Natural killer cell (primary cell): ENCODE measurements around the gene INSIG1. TPM values are rescaled to one million over a fixed set of nuclear protein-coding genes. Genes with fewer than 3 reads are reported as not detected.
A peak's percentile ranks its signal among the peaks of the same experiment; 100 is the strongest.

Source experiments
- ATAC-seq, 3 donors: fragments of 150-1000 bp in 2 of 3; fragments of 200-7000 bp in 1 of 3; cut with Tn5 transposase; 1 replicate in 1 of 3; 2 replicates in 2 of 3; pipeline ENCODE4 v1.10.0; 2021; ENCODE audit warnings: mild to moderate bottlenecking in 2 of 3, moderate library complexity in 2 of 3
- DNase-seq, 2 donors: peaks; one replicate each; pipeline versions ENCODE4 v3.0.0 to v3.0.0-alpha.2; 2013 to 2021; ENCODE audit warnings: mixed read lengths in 1 of 2
- H3K27ac ChIP-seq: one replicate; pipeline ENCODE4 v1.5.1; 2013; ENCODE audit warnings: mild to moderate bottlenecking, low read length
- H3K27me3 ChIP-seq: one replicate; pipeline ENCODE4 v1.6.1; 2013; ENCODE audit warnings: low read length; ENCODE audit not compliant: control insufficient read depth, insufficient read depth
- H3K36me3 ChIP-seq: one replicate; pipeline ENCODE4 v1.6.1; 2013; ENCODE audit warnings: low read length; ENCODE audit not compliant: control insufficient read depth, insufficient read depth
- H3K4me1 ChIP-seq: one replicate; pipeline ENCODE4 v1.6.1; 2013; ENCODE audit warnings: low read length; ENCODE audit not compliant: control insufficient read depth, insufficient read depth
- H3K4me3 ChIP-seq: one replicate; pipeline ENCODE4 v1.5.1; 2013; ENCODE audit warnings: low read length
- H3K9me3 ChIP-seq: one replicate; pipeline ENCODE4 v1.6.1; 2013; ENCODE audit warnings: low read length; ENCODE audit not compliant: control insufficient read depth, insufficient read depth
- H3K27ac Mint-ChIP-seq, 2 donors: one replicate each; pipeline ENCODE4 v1.8.0; 2022; ENCODE audit warnings: mild to moderate bottlenecking in 2 of 2, mixed read lengths in 2 of 2, moderate library complexity in 1 of 2
- H3K27me3 Mint-ChIP-seq, 2 donors: one replicate each; pipeline ENCODE4 v1.8.0; 2022; ENCODE audit warnings: low read depth in 2 of 2, mixed read lengths in 2 of 2
- H3K36me3 Mint-ChIP-seq: one replicate; pipeline ENCODE4 v1.8.0; 2022; ENCODE audit warnings: mixed read lengths
- H3K4me1 Mint-ChIP-seq, 2 donors: one replicate each; pipeline ENCODE4 v1.8.0; 2022; ENCODE audit warnings: mixed read lengths in 2 of 2
- H3K4me3 Mint-ChIP-seq: one replicate; pipeline ENCODE4 v1.8.0; 2022; ENCODE audit warnings: mild to moderate bottlenecking, moderate library complexity, mixed read lengths
- H3K9me3 Mint-ChIP-seq, 2 donors: one replicate each; pipeline ENCODE4 v1.8.0; 2022; ENCODE audit warnings: mixed read lengths in 2 of 2
- WGBS: methylation state at CpG from one replicate; pipeline ENCODE4 v1.1.7; 2013; ENCODE audit warnings: missing lambda C conversion rate; ENCODE audit not compliant: insufficient coverage; 5-methylcytosine and 5-hydroxymethylcytosine counted together
- intact Hi-C: fragments of 100-400 bp; cut with micrococcal nuclease; formaldehyde crosslinking; loops from one replicate; pipeline ENCODE4 v1.14.2; 2022
- total RNA-seq, 4 donors: library from RNA; stranded (reverse); fragments of 120-200 nt in 1 of 4; gene quantifications; one replicate each; pipeline versions ENCODE4 v1.2.3 to v1.2.4, GENCODE V29; 2013 to 2022
- TF ChIP-seq, protein P1 (sequence below): fragments of 200-600 bp; IDR thresholded peaks from one replicate; pipeline ENCODE4 v1.8.0; 2022; ENCODE audit warnings: antibody characterized with exemption

The INSIG1 gene
- total RNA-seq, 3 donors from 2014 or later (not counting 1 experiment from before 2014, with no cell fraction given) = 66.7 to 115 (median 84.5) TPM

DNA sequence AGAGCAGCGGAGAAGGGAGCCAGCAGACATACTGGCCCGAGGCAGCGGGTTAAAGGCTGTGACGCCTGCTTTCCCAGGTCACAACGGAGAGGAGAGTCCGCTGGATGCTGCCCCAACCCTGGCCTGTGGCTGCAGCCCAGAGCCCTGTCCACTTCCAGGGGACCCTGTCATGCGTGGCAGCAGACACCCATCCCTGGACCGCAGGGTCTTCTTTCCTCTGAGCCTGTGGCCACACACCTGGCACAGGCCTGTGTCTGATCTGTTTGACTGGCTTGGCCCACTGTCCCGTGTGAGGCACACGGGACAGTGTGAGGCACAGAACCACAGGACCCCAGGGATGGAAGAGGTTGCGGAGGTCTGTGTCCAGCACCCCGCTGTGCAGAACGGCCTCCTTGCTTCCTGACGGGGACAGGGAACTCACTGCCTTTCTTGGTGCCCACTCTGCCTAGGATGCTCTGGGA is 42.4 kb downstream of the INSIG1 start:
- WGBS = 82% methylated on average over 14 of the region's 14 CpGs
- TF ChIP-seq, protein P1, sequence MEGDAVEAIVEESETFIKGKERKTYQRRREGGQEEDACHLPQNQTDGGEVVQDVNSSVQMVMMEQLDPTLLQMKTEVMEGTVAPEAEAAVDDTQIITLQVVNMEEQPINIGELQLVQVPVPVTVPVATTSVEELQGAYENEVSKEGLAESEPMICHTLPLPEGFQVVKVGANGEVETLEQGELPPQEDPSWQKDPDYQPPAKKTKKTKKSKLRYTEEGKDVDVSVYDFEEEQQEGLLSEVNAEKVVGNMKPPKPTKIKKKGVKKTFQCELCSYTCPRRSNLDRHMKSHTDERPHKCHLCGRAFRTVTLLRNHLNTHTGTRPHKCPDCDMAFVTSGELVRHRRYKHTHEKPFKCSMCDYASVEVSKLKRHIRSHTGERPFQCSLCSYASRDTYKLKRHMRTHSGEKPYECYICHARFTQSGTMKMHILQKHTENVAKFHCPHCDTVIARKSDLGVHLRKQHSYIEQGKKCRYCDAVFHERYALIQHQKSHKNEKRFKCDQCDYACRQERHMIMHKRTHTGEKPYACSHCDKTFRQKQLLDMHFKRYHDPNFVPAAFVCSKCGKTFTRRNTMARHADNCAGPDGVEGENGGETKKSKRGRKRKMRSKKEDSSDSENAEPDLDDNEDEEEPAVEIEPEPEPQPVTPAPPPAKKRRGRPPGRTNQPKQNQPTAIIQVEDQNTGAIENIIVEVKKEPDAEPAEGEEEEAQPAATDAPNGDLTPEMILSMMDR = no peak
- Mint-ChIP-seq H3K27me3 (peaks cover 9 to 18% of the 10 kb centered on the region in 2 donors), H3K36me3 (no peaks in the 10 kb centered on the region), H3K4me3 (no peak overlapping the region), H3K27ac (peak overlapping the region in 1 of 2 donors; percentile 44), H3K4me1 (peaks cover 8 to 27% of the 10 kb centered on the region in 2 donors), H3K9me3 (no peaks in the 10 kb centered on the region)
- Histone ChIP-seq H3K9me3 (no peaks in the 10 kb centered on the region), H3K27me3 (peaks cover 2% of the 10 kb centered on the region), H3K36me3 (no peaks in the 10 kb centered on the region), H3K4me1 (peaks cover 24% of the 10 kb centered on the region), H3K4me3 (no peak overlapping the region), H3K27ac (no peak overlapping the region)
- no peak for DNase-seq
- ATAC-seq = no peak
- intact Hi-C loops = no loop called here

DNA sequence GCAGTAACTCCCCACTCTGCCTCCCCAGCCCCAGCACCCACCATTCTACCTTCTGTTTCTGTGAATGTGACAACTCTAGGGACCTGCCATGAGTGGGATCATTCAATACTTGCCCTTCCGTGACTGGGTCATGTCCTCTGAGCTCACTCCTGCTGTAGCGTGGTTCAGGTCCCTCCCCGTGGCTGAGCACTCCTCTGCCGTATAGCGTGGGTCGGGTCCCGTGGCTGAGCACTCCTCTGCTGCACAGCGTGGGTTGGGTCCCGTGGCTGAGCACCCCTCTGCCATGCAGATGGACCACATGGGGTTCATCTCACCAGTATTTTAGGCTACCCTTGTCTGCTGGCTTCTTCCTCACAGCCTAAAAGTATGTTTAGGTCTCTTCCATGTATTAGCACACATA is 43.0 kb downstream of the INSIG1 start:
- ATAC-seq = no peak
- TF ChIP-seq, protein P1 = no peak
- Mint-ChIP-seq H3K9me3 (no peaks in the 10 kb centered on the region), H3K27ac (peak overlapping the region in 1 of 2 donors; percentile 44), H3K36me3 (no peaks in the 10 kb centered on the region), H3K4me1 (peaks cover 10 to 30% of the 10 kb centered on the region in 2 donors), H3K4me3 (no peak overlapping the region), H3K27me3 (peaks cover 14 to 20% of the 10 kb centered on the region in 2 donors)
- intact Hi-C loops = no loop called here
- Histone ChIP-seq H3K36me3 (no peaks in the 10 kb centered on the region), H3K4me3 (no peak overlapping the region), H3K27me3 (peaks cover 2% of the 10 kb centered on the region), H3K27ac (no peak overlapping the region), H3K4me1 (peaks cover 26% of the 10 kb centered on the region), H3K9me3 (no peaks in the 10 kb centered on the region)
- WGBS = 83% methylated on average over 9 of the region's 9 CpGs
- DNase-seq = no peak

DNA sequence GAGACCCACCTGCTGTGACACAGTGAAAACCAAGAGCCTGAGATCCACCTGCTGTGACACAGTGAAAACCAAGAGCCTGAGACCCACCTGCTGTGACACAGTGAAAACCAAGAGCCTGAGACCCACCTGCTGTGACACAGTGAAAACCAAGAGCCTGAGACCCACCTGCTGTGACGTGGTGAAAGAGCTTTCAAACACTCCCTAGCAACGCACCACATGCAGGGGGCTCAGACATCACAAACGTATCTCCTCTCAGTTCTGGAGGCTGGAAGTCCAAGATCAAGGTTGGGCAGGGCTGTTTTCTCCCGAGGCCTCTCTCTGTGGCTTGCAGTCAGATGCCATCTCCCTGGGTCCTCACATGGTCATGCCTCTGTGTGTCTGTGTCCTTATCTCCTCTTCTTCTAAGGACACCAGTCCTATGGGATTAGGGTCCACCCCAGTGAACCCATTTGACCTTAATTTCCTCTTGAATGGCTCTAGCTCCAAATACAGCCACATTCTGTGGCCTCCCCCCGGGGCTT is 43.8 kb downstream of the INSIG1 start:
- Histone ChIP-seq H3K9me3 (no peaks in the 10 kb centered on the region), H3K27ac (no peak overlapping the region), H3K27me3 (peaks cover 3% of the 10 kb centered on the region), H3K4me3 (no peak overlapping the region), H3K36me3 (no peaks in the 10 kb centered on the region), H3K4me1 (peaks cover 26% of the 10 kb centered on the region)
- Mint-ChIP-seq H3K9me3 (no peaks in the 10 kb centered on the region), H3K4me1 (peaks cover 10 to 30% of the 10 kb centered on the region in 2 donors), H3K27ac (peak overlapping the region in 1 of 2 donors; percentile 55), H3K4me3 (no peak overlapping the region), H3K36me3 (no peaks in the 10 kb centered on the region), H3K27me3 (peaks cover 14 to 18% of the 10 kb centered on the region in 2 donors)
- no peak for ATAC-seq
- no peak for DNase-seq
- 68% methylated on average over 5 of the region's 5 CpGs for WGBS
- TF ChIP-seq, protein P1 = no peak
- intact Hi-C loops = no loop called here

DNA sequence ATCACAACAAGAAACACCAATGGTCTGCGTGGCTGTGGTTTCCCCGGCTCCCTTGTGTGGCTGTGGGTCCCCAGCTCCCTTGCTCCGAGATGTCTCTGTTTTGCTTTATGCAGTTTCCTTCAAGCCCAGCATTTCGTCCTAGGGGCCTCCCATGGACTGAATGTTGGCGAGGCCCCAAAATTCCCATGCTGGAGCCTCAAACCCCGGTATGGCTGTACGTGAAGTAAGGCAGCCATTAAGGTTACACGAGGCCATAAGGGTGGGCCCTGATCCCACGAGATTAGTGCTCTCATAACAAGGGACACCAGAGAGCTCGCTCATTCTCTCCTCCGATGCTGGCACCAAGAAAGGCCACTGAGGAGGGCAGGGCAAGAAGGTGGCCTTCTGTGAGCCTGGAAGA is 44.6 kb downstream of the INSIG1 start:
- H3K9me3 ChIP-seq = no peaks in the 10 kb centered on the region
- H3K36me3 ChIP-seq = no peaks in the 10 kb centered on the region
- H3K27ac Mint-ChIP-seq = peak overlapping the region in 1 of 2 donors; percentile 55
- no peak overlapping the region for H3K27ac ChIP-seq
- H3K4me1 ChIP-seq = peaks cover 26% of the 10 kb centered on the region
- H3K4me3 ChIP-seq = no peak overlapping the region
- 80% methylated on average over 11 of the region's 11 CpGs for WGBS
- TF ChIP-seq, protein P1 = no peak
- peak overlapping the region; percentile 11 for H3K4me3 Mint-ChIP-seq
- peaks cover 3% of the 10 kb centered on the region for H3K27me3 ChIP-seq
- H3K9me3 Mint-ChIP-seq = no peaks in the 10 kb centered on the region
- peaks cover 14 to 17% of the 10 kb centered on the region in 2 donors for H3K27me3 Mint-ChIP-seq
- DNase-seq (no peak), ATAC-seq (no peak)
- H3K36me3 Mint-ChIP-seq = no peaks in the 10 kb centered on the region
- intact Hi-C loops = no loop called here
- peaks cover 10 to 30% of the 10 kb centered on the region in 2 donors for H3K4me1 Mint-ChIP-seq
